ENCODE measurements around the gene CMBL.

- TF ChIP-seq POLR2A (IDR thresholded peaks at IDR 0.05) (peak; percentile 80 to 95 (median 86)), CTCF (IDR thresholded peaks at IDR 0.05) (peak in 3 of 6 experiments; percentile 4 to 44 (median 38)), POLR2AphosphoS5 (IDR thresholded peaks at IDR 0.05) (peak; percentile 95 to 96)
Measured at GRCh38 chr5:10353241-10354047, 45.7 kb upstream of the CMBL start, which contains the start of gene MARCHF6.
